Ovary (tissue), 3 donors: ENCODE measurements around the gene DENND1A.

ENCODE experiments used
- EP300 ChIP-seq: sonication (generic); formaldehyde crosslinking; IDR thresholded peaks from one replicate; pipeline ENCODE4 v1.6.1; 2017; ENCODE audit warnings: antibody characterized with exemption
- POLR2A ChIP-seq: fragments of 450-650 bp; IDR thresholded peaks from one replicate; pipeline ENCODE4 v1.6.1; 2017; ENCODE audit warnings: antibody characterized with exemption, mild to moderate bottlenecking, moderate library complexity
- TF ChIP-seq, protein P1 (sequence below), 3 donors: fragments of 450-650 bp in 2 of 3; fragments of 200-600 bp in 1 of 3; IDR thresholded peaks; one replicate each; pipeline versions ENCODE4 v1.5.1 to v1.8.0; 2016 to 2022; ENCODE audit warnings: antibody characterized with exemption in 3 of 3, mild to moderate bottlenecking in 1 of 3
- donor health status: DM: no; HTN: no; CAD: no.

DNA sequence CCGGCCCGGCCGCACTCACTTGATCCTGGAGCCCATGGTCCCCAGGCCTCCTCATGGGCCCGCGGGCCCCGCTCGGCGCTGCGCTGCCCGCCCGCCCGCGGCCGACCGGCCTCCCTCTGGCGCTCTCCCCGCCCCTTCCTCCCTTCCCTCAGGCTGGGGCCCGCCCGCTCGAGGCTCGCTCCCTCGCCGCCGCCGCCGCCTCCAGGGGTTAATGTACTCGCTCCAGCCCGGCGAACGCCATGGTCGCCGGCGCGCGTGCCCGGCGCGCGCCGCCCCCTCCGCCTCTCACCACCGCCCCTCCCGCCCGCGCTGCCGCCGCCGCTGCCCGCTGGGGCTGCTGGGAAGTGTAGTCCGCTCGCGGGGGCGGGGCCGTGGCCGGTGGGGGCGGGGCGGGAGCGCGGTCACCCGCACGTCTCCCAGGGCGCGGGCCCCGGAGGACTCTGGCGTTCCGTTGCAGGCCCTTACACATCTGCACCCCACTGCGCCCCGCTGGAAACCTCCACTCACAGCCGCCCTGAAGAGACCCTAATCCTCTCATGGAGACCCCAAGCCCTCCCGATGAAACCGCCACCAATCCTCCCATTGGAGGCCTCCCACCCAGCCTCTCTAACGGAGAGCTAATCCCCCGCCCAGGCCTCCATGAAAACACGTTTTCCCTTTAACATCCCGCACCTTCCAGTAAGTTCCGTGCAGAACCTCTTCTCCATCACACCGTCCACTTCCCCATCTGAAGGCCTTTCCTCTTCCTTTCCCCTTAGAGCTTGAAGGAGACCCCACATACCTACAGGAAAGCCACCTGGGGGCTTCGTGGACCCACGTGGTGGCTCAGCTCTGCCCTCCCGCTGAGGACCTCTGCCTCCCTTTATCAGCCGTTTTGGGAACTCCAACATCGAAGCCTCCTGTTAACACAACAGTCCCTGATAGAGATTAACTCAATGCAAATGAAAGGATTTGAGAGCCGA is at the start of gene DENND1A:
- TF ChIP-seq, protein P1, sequence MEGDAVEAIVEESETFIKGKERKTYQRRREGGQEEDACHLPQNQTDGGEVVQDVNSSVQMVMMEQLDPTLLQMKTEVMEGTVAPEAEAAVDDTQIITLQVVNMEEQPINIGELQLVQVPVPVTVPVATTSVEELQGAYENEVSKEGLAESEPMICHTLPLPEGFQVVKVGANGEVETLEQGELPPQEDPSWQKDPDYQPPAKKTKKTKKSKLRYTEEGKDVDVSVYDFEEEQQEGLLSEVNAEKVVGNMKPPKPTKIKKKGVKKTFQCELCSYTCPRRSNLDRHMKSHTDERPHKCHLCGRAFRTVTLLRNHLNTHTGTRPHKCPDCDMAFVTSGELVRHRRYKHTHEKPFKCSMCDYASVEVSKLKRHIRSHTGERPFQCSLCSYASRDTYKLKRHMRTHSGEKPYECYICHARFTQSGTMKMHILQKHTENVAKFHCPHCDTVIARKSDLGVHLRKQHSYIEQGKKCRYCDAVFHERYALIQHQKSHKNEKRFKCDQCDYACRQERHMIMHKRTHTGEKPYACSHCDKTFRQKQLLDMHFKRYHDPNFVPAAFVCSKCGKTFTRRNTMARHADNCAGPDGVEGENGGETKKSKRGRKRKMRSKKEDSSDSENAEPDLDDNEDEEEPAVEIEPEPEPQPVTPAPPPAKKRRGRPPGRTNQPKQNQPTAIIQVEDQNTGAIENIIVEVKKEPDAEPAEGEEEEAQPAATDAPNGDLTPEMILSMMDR (IDR thresholded peaks at IDR 0.05): no peak
- TF ChIP-seq EP300 (no peak), POLR2A (peak; percentile 23)
